ENCODE data around the gene PROSER3. TPM values are rescaled to one million over a fixed set of nuclear protein-coding genes. Genes with fewer than 3 reads are reported as not detected.

PROSER3 gene
- total RNA-seq, 2 experiments from 2014 or later, result 17.2 to 66.1 TPM

- TF ChIP-seq CTCF (conservative IDR thresholded peaks at IDR 0.05; ENCODE audit: low read length) (no peak), EZH2phosphoT487 (IDR thresholded peaks at IDR 0.05; ENCODE audit: borderline replicate concordance, low read depth, low read length) (no peak)
- H3K36me3 ChIP-seq (ENCODE audit: insufficient read depth, low read length), result peaks cover 98% of the 10 kb centered on the region
- no peak overlapping the region for H3K4me2 ChIP-seq (ENCODE audit: low read length)
- intact Hi-C loops (cut with micrococcal nuclease; ENCODE audit: unreplicated experiment), result no loop called here
- ChIA-PET CTCF (ENCODE audit: unreplicated experiment) (no interaction called here), POLR2A (no interaction called here)
- no peaks in the 10 kb centered on the region for H3K79me2 ChIP-seq (ENCODE audit: insufficient read depth, low read depth, low read length)
- no peak overlapping the region for H2AFZ ChIP-seq (ENCODE audit: low read length)
- no peak overlapping the region for H3K4me3 ChIP-seq (ENCODE audit: low read depth, low read length, poor library complexity, severe bottlenecking)
- no peaks in the 10 kb centered on the region for H3K9me2 ChIP-seq (ENCODE audit: insufficient read depth, low read length)
- no peaks in the 10 kb centered on the region for H3K9me3 ChIP-seq (ENCODE audit: low read length)
- H3K27ac ChIP-seq (ENCODE audit: low read depth, low read length, poor library complexity, severe bottlenecking), result no peak overlapping the region
- no TSS peak for BruUV-seq (replicated peaks)
- H3K4me1 ChIP-seq (ENCODE audit: insufficient read depth, low read length, poor library complexity, severe bottlenecking), result peaks cover 13% of the 10 kb centered on the region
- no peaks in the 10 kb centered on the region for H4K20me1 ChIP-seq (ENCODE audit: insufficient read depth, low read length)
- no peak for DNase-seq (ENCODE audit: low spot score)
Observed at GRCh38 chr19:35732540-35733179, 25.3 kb upstream of the PROSER3 start.

GRCh38 chr19:35733180-35734125 is 24.5 kb upstream of the PROSER3 start:
- H3K9me3 ChIP-seq (ENCODE audit: low read length), result no peaks in the 10 kb centered on the region
- H3K4me1 ChIP-seq (ENCODE audit: insufficient read depth, low read length, poor library complexity, severe bottlenecking), result peaks cover 14% of the 10 kb centered on the region
- no peaks in the 10 kb centered on the region for H3K79me2 ChIP-seq (ENCODE audit: insufficient read depth, low read depth, low read length)
- no peak overlapping the region for H2AFZ ChIP-seq (ENCODE audit: low read length)
- H3K27ac ChIP-seq (ENCODE audit: low read depth, low read length, poor library complexity, severe bottlenecking), result no peak overlapping the region
- no peaks in the 10 kb centered on the region for H4K20me1 ChIP-seq (ENCODE audit: insufficient read depth, low read length)
- no TSS peak for BruUV-seq (replicated peaks)
- no peak overlapping the region for H3K4me2 ChIP-seq (ENCODE audit: low read length)
- POLR2A ChIA-PET, result no interaction called here
- TF ChIP-seq CTCF (conservative IDR thresholded peaks at IDR 0.05; ENCODE audit: low read length) (no peak), EZH2phosphoT487 (IDR thresholded peaks at IDR 0.05; ENCODE audit: borderline replicate concordance, low read depth, low read length) (no peak)
- no peak for DNase-seq (ENCODE audit: low spot score)
- CTCF ChIA-PET (ENCODE audit: unreplicated experiment), result no interaction called here
- no peaks in the 10 kb centered on the region for H3K9me2 ChIP-seq (ENCODE audit: insufficient read depth, low read length)
- intact Hi-C loops (cut with micrococcal nuclease; ENCODE audit: unreplicated experiment), result no loop called here
- H3K4me3 ChIP-seq (ENCODE audit: low read depth, low read length, poor library complexity, severe bottlenecking), result no peak overlapping the region
- peaks cover 98% of the 10 kb centered on the region for H3K36me3 ChIP-seq (ENCODE audit: insufficient read depth, low read length)

Measured in OCI-LY7 (cell line).